HCT116 (cell line): ENCODE data around the gene ACKR3. TPM values are rescaled to one million over a fixed set of nuclear protein-coding genes. Genes with fewer than 3 reads are reported as not detected.

Experiments used
- ATAC-seq: fragments of 200-7000 bp; cut with Tn5 transposase; 2 replicates; pipeline ENCODE4 v1.9.1; 2020; ENCODE audit warnings: mild to moderate bottlenecking, moderate library complexity
- BruUV-seq: library from RNA; stranded (reverse); fragments of 400-500 nt; replicated peaks from 2 replicates; lab custom pipeline; 2021; lab: Mats Ljungman, UMichigan
- CTCF ChIA-PET: fragments of 300-600 bp; sonication (Branson Sonifier 250); formaldehyde crosslinking; loops from one replicate; lab custom pipeline; 2021; ENCODE audit warnings: antibody characterized with exemption; lab: Charles Lee
- POLR2A ChIA-PET: fragments of 300-600, 350-600 bp; sonication (Branson Sonifier 250); formaldehyde crosslinking; loops from one replicate; lab custom pipeline; 2021; ENCODE audit warnings: antibody characterized with exemption; lab: Charles Lee
- RAD21 ChIA-PET, 2 experiments: fragments of 300-600 bp; sonication (Branson Sonifier 250); formaldehyde crosslinking; loops; one replicate each; lab custom pipeline; 2023; ENCODE audit warnings: low total read pairs in 2 of 2; ENCODE audit not compliant: uncharacterized antibody in 2 of 2, unreplicated experiment in 2 of 2, low non-redundant PET in 1 of 2; lab: Charles Lee
- DNase-seq: peaks from one replicate; pipeline ENCODE4 v3.0.0-alpha.2; 2010; ENCODE audit warnings: low read depth, low spot score
- H2AFZ ChIP-seq: fragments of 200-600 bp; shearing (Covaris generic), sonication (generic); 2 replicates; pipeline ENCODE4 v1.6.1; 2017; ENCODE audit warnings: low read depth, mixed run types, mixed read lengths, antibody characterized with exemption, low read length; ENCODE audit not compliant: poor library complexity, severe bottlenecking
- H3K27ac ChIP-seq: 2 replicates; pipeline ENCODE4 v1.5.1; 2012; ENCODE audit warnings: low read depth, low read length
- H3K27me3 ChIP-seq: fragments of 200-600 bp; sonication (generic); 2 replicates; pipeline ENCODE4 v1.6.1; 2016; ENCODE audit warnings: mixed run types, low read length, mixed read lengths; ENCODE audit not compliant: insufficient read depth
- H3K36me3 ChIP-seq, 2 experiments: fragments of 200-500 bp in 1 of 2; fragments of 200-600 bp in 1 of 2; sonication (Bioruptor generic) in 1 of 2; sonication (generic) in 1 of 2; 2 replicates each; pipeline versions ENCODE4 v1.5.1 to v1.6.1; 2014 to 2016; ENCODE audit warnings: low read length in 2 of 2, inconsistent platforms in 1 of 2, mixed read lengths in 1 of 2, mixed run types in 1 of 2; ENCODE audit not compliant: insufficient read depth in 2 of 2, control insufficient read depth in 1 of 2
- H3K4me1 ChIP-seq, 2 experiments: fragments of 200-600 bp in 1 of 2; sonication (generic) in 1 of 2; 2 replicates each; pipeline versions ENCODE4 v1.5.1 to v1.6.1; 2012 to 2017; ENCODE audit warnings: low read length in 2 of 2, inconsistent platforms in 1 of 2, mild to moderate bottlenecking in 1 of 2, mixed read lengths in 1 of 2, mixed run types in 1 of 2, moderate library complexity in 1 of 2; ENCODE audit not compliant: insufficient read depth in 2 of 2, control insufficient read depth in 1 of 2
- H3K4me2 ChIP-seq: fragments of 200-600 bp; sonication (generic); 2 replicates; pipeline ENCODE4 v1.6.1; 2017; ENCODE audit warnings: mixed run types, low read length, mixed read lengths
- H3K4me3 ChIP-seq, 2 experiments: fragments of 200-600 bp in 1 of 2; sonication (generic) in 1 of 2; replicated peaks in 1 of 2; 2 replicates each; pipeline ENCODE4 v1.5.1; 2011 to 2016; ENCODE audit warnings: low read length in 2 of 2, control low read depth in 1 of 2, low read depth in 1 of 2, mild to moderate bottlenecking in 1 of 2, mixed read lengths in 1 of 2, mixed run types in 1 of 2
- H3K79me2 ChIP-seq: fragments of 200-600 bp; sonication (generic); 2 replicates; pipeline ENCODE4 v1.6.1; 2017; ENCODE audit warnings: mild to moderate bottlenecking, mixed run types, low read length, moderate library complexity, mixed read lengths; ENCODE audit not compliant: insufficient read depth
- H3K9ac ChIP-seq: fragments of 200-600 bp; sonication (generic); 2 replicates; pipeline ENCODE4 v1.6.1; 2016; ENCODE audit warnings: low read length, mixed read lengths
- H3K9me2 ChIP-seq: fragments of 200-600 bp; sonication (generic), shearing (Covaris generic); 2 replicates; pipeline ENCODE4 v1.6.1; 2017; ENCODE audit warnings: mixed run types, mild to moderate bottlenecking, moderate library complexity; ENCODE audit not compliant: insufficient read depth
- H3K9me3 ChIP-seq, 2 experiments: fragments of 200-500 bp in 1 of 2; fragments of 200-600 bp in 1 of 2; sonication (Bioruptor generic) in 1 of 2; sonication (generic) in 1 of 2; 2 replicates each; pipeline ENCODE4 v1.6.1; 2014 to 2017; ENCODE audit warnings: low read length in 2 of 2, mixed read lengths in 2 of 2, inconsistent platforms in 1 of 2, low read depth in 1 of 2, mild to moderate bottlenecking in 1 of 2, mixed run types in 1 of 2, moderate library complexity in 1 of 2; ENCODE audit not compliant: control insufficient read depth in 1 of 2, insufficient read depth in 1 of 2
- H4K20me1 ChIP-seq: fragments of 200-600 bp; sonication (generic), shearing (Covaris generic); 2 replicates; pipeline ENCODE4 v1.6.1; 2017; ENCODE audit warnings: mixed run types, mild to moderate bottlenecking, moderate library complexity; ENCODE audit not compliant: insufficient read depth
- ATF3 ChIP-seq: IDR thresholded peaks from 2 replicates; pipeline ENCODE4 v1.6.1; 2012
- CBX3 ChIP-seq: IDR thresholded peaks from 2 replicates; pipeline ENCODE4 v1.6.1; 2012; ENCODE audit warnings: low read depth
- CEBPB ChIP-seq: IDR thresholded peaks from 2 replicates; pipeline ENCODE4 v1.6.1; 2012; ENCODE audit warnings: low read depth
- CTCF ChIP-seq, 3 experiments: fragments of 200-600 bp in 1 of 3; sonication (generic) in 1 of 3; IDR thresholded peaks in 2 of 3; conservative IDR thresholded peaks in 1 of 3; 2 replicates each; pipeline ENCODE4 v1.5.1; 2012 to 2017; ENCODE audit warnings: low read depth in 2 of 3, low read length in 2 of 3, antibody characterized with exemption in 1 of 3, borderline replicate concordance in 1 of 3, control low read depth in 1 of 3, mild to moderate bottlenecking in 1 of 3, mixed read lengths in 1 of 3, mixed run types in 1 of 3, moderate library complexity in 1 of 3; ENCODE audit not compliant: insufficient read depth in 1 of 3
- EGR1 ChIP-seq: IDR thresholded peaks from 2 replicates; pipeline ENCODE4 v1.6.1; 2012; ENCODE audit warnings: low read depth
- ELF1 ChIP-seq: IDR thresholded peaks from 2 replicates; pipeline ENCODE4 v1.6.1; 2012; ENCODE audit warnings: low read depth, borderline replicate concordance
- POLR2A ChIP-seq: IDR thresholded peaks from 2 replicates; pipeline ENCODE4 v1.7.0; 2011; ENCODE audit warnings: borderline replicate concordance; ENCODE audit not compliant: insufficient read depth, insufficient read length; ENCODE audit errors: extremely low read depth
- POLR2AphosphoS5 ChIP-seq: IDR thresholded peaks from 2 replicates; pipeline ENCODE4 v1.6.1; 2011; ENCODE audit warnings: mild to moderate bottlenecking, low read depth, low read length, moderate library complexity
- RAD21 ChIP-seq: IDR thresholded peaks from 2 replicates; pipeline ENCODE4 v1.6.1; 2012; ENCODE audit warnings: low read depth, mild to moderate bottlenecking
- SIN3A ChIP-seq: IDR thresholded peaks from 2 replicates; pipeline ENCODE4 v1.6.1; 2012; ENCODE audit warnings: low read depth
- SP1 ChIP-seq: IDR thresholded peaks from 2 replicates; pipeline ENCODE4 v1.6.1; 2012; ENCODE audit warnings: low read depth
- TCF7L2 ChIP-seq: IDR thresholded peaks from 2 replicates; pipeline ENCODE4 v1.7.0; 2011; ENCODE audit warnings: borderline replicate concordance, inconsistent platforms; ENCODE audit not compliant: insufficient read depth, insufficient read length; ENCODE audit errors: extremely low read depth
- ZFX ChIP-seq: fragments of 450-650 bp; IDR thresholded peaks from 2 replicates; pipeline ENCODE4 v1.6.1; 2017
- ZNF274 ChIP-seq: fragments of 200-500 bp; sonication (Bioruptor generic); IDR thresholded peaks from 2 replicates; pipeline ENCODE4 v1.6.1; 2014; ENCODE audit warnings: mild to moderate bottlenecking, low read depth, low read length, inconsistent platforms
- intact Hi-C: fragments of 100-400 bp; cut with micrococcal nuclease; formaldehyde crosslinking; loops from 2 replicates; pipeline ENCODE4 v1.10.0; 2022
- total RNA-seq: library from RNA; stranded (reverse); gene quantifications from one replicate; pipeline ENCODE4 v1.2.1, GENCODE V29; 2021; ENCODE audit not compliant: unreplicated experiment
- TF ChIP-seq, protein P1 (sequence below): IDR thresholded peaks from 2 replicates; pipeline ENCODE4 v1.6.1; 2011; ENCODE audit warnings: mild to moderate bottlenecking, low read length, moderate library complexity; ENCODE audit not compliant: insufficient replicate concordance; ENCODE audit errors: extremely low read depth
- TF ChIP-seq, protein P2 (sequence below): IDR thresholded peaks from 2 replicates; pipeline ENCODE4 v1.6.1; 2012

Gene ACKR3
- total RNA-seq, 1 experiment from 2014 or later = 0.20 TPM

DNA sequence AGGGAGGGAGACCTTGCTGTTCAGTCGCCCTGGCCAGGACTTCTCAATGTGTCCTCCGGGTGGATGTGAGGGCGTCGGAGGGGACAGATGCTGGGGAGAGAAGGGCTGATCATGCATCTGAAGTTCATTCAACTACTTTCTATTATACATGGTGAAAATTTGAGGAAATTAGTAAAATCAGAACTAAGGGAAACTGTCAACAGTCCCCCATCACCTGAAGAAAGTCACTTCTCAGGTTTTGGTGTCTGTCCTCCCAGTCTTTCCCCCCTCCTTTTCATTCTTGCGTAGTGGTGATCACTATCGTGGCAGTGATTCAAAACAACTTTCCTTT lies 17.4 kb upstream of the ACKR3 start:
- BruUV-seq = no TSS peak
- ChIA-PET RAD21 (no interaction called here), CTCF (no interaction called here), POLR2A (no interaction called here)
- no peaks in the 10 kb centered on the region for H4K20me1 ChIP-seq
- no peak overlapping the region for H2AFZ ChIP-seq
- H3K9me2 ChIP-seq = no peaks in the 10 kb centered on the region
- H3K9ac ChIP-seq = no peak overlapping the region
- peaks cover 19% of the 10 kb centered on the region; the same call in 1 of the 2 replicates for H3K27me3 ChIP-seq
- H3K4me1 ChIP-seq = no peaks in the 10 kb centered on the region
- no peak overlapping the region for H3K4me2 ChIP-seq
- DNase-seq = no peak
- TF ChIP-seq SP1 (no peak), CEBPB (no peak), CTCF (IDR thresholded peaks at IDR 0.05 in 2 of 3, conservative IDR thresholded peaks at IDR 0.05 in 1 of 3; ENCODE audit: borderline replicate concordance in 1 of 3, insufficient read depth in 1 of 3, low read depth in 2 of 3, low read length in 2 of 3) (no peak), ZFX (no peak), ZNF274 (no peak), EGR1 (no peak), TCF7L2 (no peak), ATF3 (no peak), ELF1 (no peak), POLR2AphosphoS5 (no peak), SIN3A (no peak), POLR2A (no peak), RAD21 (no peak), CBX3 (no peak)
- TF ChIP-seq, protein P1, sequence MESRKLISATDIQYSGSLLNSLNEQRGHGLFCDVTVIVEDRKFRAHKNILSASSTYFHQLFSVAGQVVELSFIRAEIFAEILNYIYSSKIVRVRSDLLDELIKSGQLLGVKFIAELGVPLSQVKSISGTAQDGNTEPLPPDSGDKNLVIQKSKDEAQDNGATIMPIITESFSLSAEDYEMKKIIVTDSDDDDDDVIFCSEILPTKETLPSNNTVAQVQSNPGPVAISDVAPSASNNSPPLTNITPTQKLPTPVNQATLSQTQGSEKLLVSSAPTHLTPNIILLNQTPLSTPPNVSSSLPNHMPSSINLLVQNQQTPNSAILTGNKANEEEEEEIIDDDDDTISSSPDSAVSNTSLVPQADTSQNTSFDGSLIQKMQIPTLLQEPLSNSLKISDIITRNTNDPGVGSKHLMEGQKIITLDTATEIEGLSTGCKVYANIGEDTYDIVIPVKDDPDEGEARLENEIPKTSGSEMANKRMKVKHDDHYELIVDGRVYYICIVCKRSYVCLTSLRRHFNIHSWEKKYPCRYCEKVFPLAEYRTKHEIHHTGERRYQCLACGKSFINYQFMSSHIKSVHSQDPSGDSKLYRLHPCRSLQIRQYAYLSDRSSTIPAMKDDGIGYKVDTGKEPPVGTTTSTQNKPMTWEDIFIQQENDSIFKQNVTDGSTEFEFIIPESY = no peak
- TF ChIP-seq, protein P2, sequence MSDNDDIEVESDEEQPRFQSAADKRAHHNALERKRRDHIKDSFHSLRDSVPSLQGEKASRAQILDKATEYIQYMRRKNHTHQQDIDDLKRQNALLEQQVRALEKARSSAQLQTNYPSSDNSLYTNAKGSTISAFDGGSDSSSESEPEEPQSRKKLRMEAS = no peak
- H3K36me3 ChIP-seq = no peaks in the 10 kb centered on the region
- no peaks in the 10 kb centered on the region for H3K79me2 ChIP-seq
- H3K9me3 ChIP-seq = no peaks in the 10 kb centered on the region
- H3K4me3 ChIP-seq = no peak overlapping the region
- no peak overlapping the region for H3K27ac ChIP-seq
- no peak for ATAC-seq
- intact Hi-C loops = no loop called here
